ENCODE results near the gene TCF7L1. TPM values are rescaled to one million over a fixed set of nuclear protein-coding genes. Genes with fewer than 3 reads are reported as not detected.

Gene TCF7L1
- total RNA-seq, 4 donors from 2014 or later: 0.26 to 37.1 (median 5.4) TPM

- TF ChIP-seq POLR2A (IDR thresholded peaks at IDR 0.05): no peak
- TF ChIP-seq CTCF (IDR thresholded peaks at IDR 0.05): no peak
- Histone ChIP-seq H3K27me3 (no peaks in the 10 kb centered on the region), H3K4me1 (peaks cover 3 to 8% of the 10 kb centered on the region in 2 donors), H3K9me3 (no peaks in the 10 kb centered on the region), H3K36me3 (no peaks in the 10 kb centered on the region), H3K27ac (no peak overlapping the region), H3K4me3 (no peak overlapping the region)
- intact Hi-C loops (cut with DNase I; ENCODE audit: low total_unique reads): no loop called here
- DNase-seq: no peak
These were observed 80.2 kb downstream of the TCF7L1 start for GRCh38 chr2:85213404-85213803.

GRCh38 chr2:85213901-85214512 is 80.8 kb downstream of the TCF7L1 start:
- no peaks in the 10 kb centered on the region for H3K36me3 ChIP-seq
- H3K4me1 ChIP-seq: peaks cover 3 to 8% of the 10 kb centered on the region in 2 donors
- H3K27me3 ChIP-seq: no peaks in the 10 kb centered on the region
- no peaks in the 10 kb centered on the region for H3K9me3 ChIP-seq
- H3K27ac ChIP-seq: no peak overlapping the region
- TF ChIP-seq POLR2A (IDR thresholded peaks at IDR 0.05) (no peak), CTCF (IDR thresholded peaks at IDR 0.05) (no peak)
- no peak for DNase-seq
- intact Hi-C loops (cut with DNase I; ENCODE audit: low total_unique reads): no loop called here
- no peak overlapping the region for H3K4me3 ChIP-seq

DNA sequence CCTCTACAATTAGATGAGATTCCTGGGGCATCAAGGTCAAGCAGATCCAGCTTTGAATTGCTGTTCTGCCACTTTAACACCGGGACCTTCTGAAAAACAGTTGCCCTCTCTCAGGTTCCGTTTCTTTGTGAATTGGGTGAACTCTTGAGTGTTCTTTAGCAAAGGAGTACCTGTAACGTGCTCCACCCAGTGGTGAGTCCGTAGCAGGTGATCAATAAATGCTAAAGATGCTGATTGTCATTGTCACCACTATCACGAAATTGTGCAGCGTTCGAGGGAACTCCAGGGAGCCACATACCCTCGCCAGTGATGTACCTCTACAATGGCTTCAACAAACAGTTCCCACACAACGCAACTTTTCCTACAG is 81.9 kb downstream of the TCF7L1 start:
- DNase-seq: no peak
- no peaks in the 10 kb centered on the region for H3K36me3 ChIP-seq
- H3K27me3 ChIP-seq: no peaks in the 10 kb centered on the region
- intact Hi-C loops (cut with DNase I; ENCODE audit: low total_unique reads): no loop called here
- no peak overlapping the region for H3K4me3 ChIP-seq
- peak overlapping the region in 1 of 2 donors; percentile 57 for H3K27ac ChIP-seq
- no peaks in the 10 kb centered on the region for H3K9me3 ChIP-seq
- TF ChIP-seq POLR2A (IDR thresholded peaks at IDR 0.05) (no peak), CTCF (IDR thresholded peaks at IDR 0.05) (no peak)
- peaks cover 3 to 8% of the 10 kb centered on the region in 2 donors for H3K4me1 ChIP-seq

GRCh38 chr2:85215448-85216401 is 82.5 kb downstream of the TCF7L1 start:
- H3K4me3 ChIP-seq: no peak overlapping the region
- H3K27ac ChIP-seq: peak overlapping the region in 1 of 2 donors; percentile 57
- peak; percentile 38 to 43 for DNase-seq
- intact Hi-C loops (cut with DNase I; ENCODE audit: low total_unique reads): no loop called here
- H3K27me3 ChIP-seq: no peaks in the 10 kb centered on the region
- peaks cover 3 to 8% of the 10 kb centered on the region in 2 donors for H3K4me1 ChIP-seq
- no peaks in the 10 kb centered on the region for H3K9me3 ChIP-seq
- TF ChIP-seq CTCF (IDR thresholded peaks at IDR 0.05) (no peak), POLR2A (IDR thresholded peaks at IDR 0.05) (no peak)
- no peaks in the 10 kb centered on the region for H3K36me3 ChIP-seq

DNA sequence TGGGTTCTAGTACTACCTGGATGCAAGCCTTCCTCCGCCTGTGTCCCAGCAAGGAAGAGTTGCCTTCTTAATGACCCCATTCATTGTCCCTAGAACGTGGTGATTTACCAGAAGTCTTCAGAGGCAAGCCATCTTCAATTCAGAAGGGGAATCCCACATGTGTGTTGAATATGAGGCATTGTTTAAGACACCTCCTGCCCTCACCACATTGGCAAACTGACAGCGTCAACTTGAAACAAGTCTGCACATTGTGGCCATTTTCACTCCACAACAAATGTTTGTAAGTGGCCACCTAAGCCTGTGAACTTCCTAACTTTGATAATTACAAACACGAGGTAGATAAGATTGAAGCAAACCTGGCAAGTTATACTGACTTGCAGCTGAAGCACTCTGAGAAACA is 83.7 kb downstream of the TCF7L1 start:
- H3K4me3 ChIP-seq: no peak overlapping the region
- H3K27ac ChIP-seq: no peak overlapping the region
- intact Hi-C loops (cut with DNase I; ENCODE audit: low total_unique reads): no loop called here
- H3K27me3 ChIP-seq: no peaks in the 10 kb centered on the region
- TF ChIP-seq POLR2A (IDR thresholded peaks at IDR 0.05) (no peak), CTCF (IDR thresholded peaks at IDR 0.05) (no peak)
- H3K4me1 ChIP-seq: peaks cover 3 to 8% of the 10 kb centered on the region in 2 donors
- no peak for DNase-seq
- H3K9me3 ChIP-seq: no peaks in the 10 kb centered on the region
- H3K36me3 ChIP-seq: no peaks in the 10 kb centered on the region

All from uterus (tissue), 4 donors.